Neuronal stem cell (in vitro differentiated cells): ENCODE measurements around the gene PGM1.
A peak's percentile ranks its signal among the peaks of the same experiment; 100 is the strongest.

Experiments
- DNase-seq: peaks from one replicate; pipeline ENCODE4 v3.0.0-alpha.2; 2013; ENCODE audit warnings: low spot score
- H2AFZ ChIP-seq: one replicate; pipeline ENCODE4 v1.6.1; 2013; ENCODE audit warnings: mild to moderate bottlenecking, low read length, inconsistent platforms
- H2AK5ac ChIP-seq: 2 replicates; pipeline ENCODE4 v1.6.1; 2013; ENCODE audit warnings: low read depth, mild to moderate bottlenecking, inconsistent platforms, low read length, moderate library complexity, mixed read lengths
- H2BK120ac ChIP-seq: 2 replicates; pipeline ENCODE4 v1.6.1; 2013; ENCODE audit warnings: low read depth, mild to moderate bottlenecking, inconsistent platforms, low read length, moderate library complexity, mixed read lengths
- H2BK12ac ChIP-seq: one replicate; pipeline ENCODE4 v1.6.1; 2013; ENCODE audit warnings: low read length, inconsistent platforms
- H2BK15ac ChIP-seq: 2 replicates; pipeline ENCODE4 v1.6.1; 2013; ENCODE audit warnings: mild to moderate bottlenecking, low read length, inconsistent platforms, mixed read lengths
- H2BK5ac ChIP-seq: one replicate; pipeline ENCODE4 v1.6.1; 2013; ENCODE audit warnings: inconsistent platforms, mild to moderate bottlenecking, low read length, moderate library complexity
- H3K14ac ChIP-seq: one replicate; pipeline ENCODE4 v1.6.1; 2013; ENCODE audit warnings: low read length, inconsistent platforms
- H3K18ac ChIP-seq: 2 replicates; pipeline ENCODE4 v1.6.1; 2013; ENCODE audit warnings: low read length, inconsistent platforms
- H3K23ac ChIP-seq: 2 replicates; pipeline ENCODE4 v1.6.1; 2013; ENCODE audit warnings: low read depth, mild to moderate bottlenecking, mixed read lengths, low read length, inconsistent platforms; ENCODE audit not compliant: poor library complexity
- H3K27ac ChIP-seq: replicated peaks from 3 replicates; pipeline ENCODE4 v1.5.1; 2013; ENCODE audit warnings: low read length, inconsistent platforms
- H3K27me3 ChIP-seq, 3 experiments: 2 replicates each; pipeline ENCODE4 v1.6.1; 2013; ENCODE audit warnings: low read length in 3 of 3, mild to moderate bottlenecking in 2 of 3, inconsistent platforms in 1 of 3, low read depth in 1 of 3, mixed read lengths in 1 of 3, moderate library complexity in 1 of 3; ENCODE audit not compliant: control insufficient read depth in 3 of 3, insufficient read depth in 3 of 3
- H3K36me3 ChIP-seq, 2 donors: replicated peaks in 1 of 2; 2 replicates each; pipeline ENCODE4 v1.6.1; 2013; ENCODE audit warnings: low read length in 2 of 2; ENCODE audit not compliant: control insufficient read depth in 2 of 2, insufficient read depth in 2 of 2
- H3K4ac ChIP-seq: 2 replicates; pipeline ENCODE4 v1.6.1; 2013; ENCODE audit warnings: inconsistent platforms, mild to moderate bottlenecking, low read length, moderate library complexity
- H3K4me1 ChIP-seq, 2 donors: 1 replicate in 1 of 2; 2 replicates in 1 of 2; pipeline ENCODE4 v1.6.1; 2013; ENCODE audit warnings: low read length in 2 of 2, low read depth in 1 of 2; ENCODE audit not compliant: control insufficient read depth in 2 of 2, insufficient read depth in 1 of 2
- H3K4me2 ChIP-seq: one replicate; pipeline ENCODE4 v1.6.1; 2013; ENCODE audit warnings: mild to moderate bottlenecking, low read length, inconsistent platforms; ENCODE audit not compliant: insufficient read depth, poor library complexity, severe bottlenecking
- H3K4me3 ChIP-seq, 2 donors: 2 replicates each; pipeline ENCODE4 v1.5.1; 2013; ENCODE audit warnings: low read length in 2 of 2, mild to moderate bottlenecking in 2 of 2, inconsistent platforms in 1 of 2, moderate library complexity in 1 of 2
- H3K79me1 ChIP-seq: one replicate; pipeline ENCODE4 v1.6.1; 2013; ENCODE audit warnings: low read depth, mild to moderate bottlenecking, inconsistent platforms, low read length, moderate library complexity
- H3K9ac ChIP-seq: one replicate; pipeline ENCODE4 v1.6.1; 2013; ENCODE audit warnings: mild to moderate bottlenecking, low read depth, low read length, inconsistent platforms; ENCODE audit not compliant: poor library complexity
- H3K9me3 ChIP-seq, 2 donors: replicated peaks in 1 of 2; 2 replicates each; pipeline versions ENCODE3 to v1.6.1; 2013; ENCODE audit warnings: low read length in 2 of 2, mild to moderate bottlenecking in 2 of 2, inconsistent platforms in 1 of 2, low read depth in 1 of 2, mixed read lengths in 1 of 2, moderate library complexity in 1 of 2; ENCODE audit not compliant: control insufficient read depth in 2 of 2, insufficient read depth in 1 of 2
- H4K8ac ChIP-seq: one replicate; pipeline ENCODE4 v1.6.1; 2013; ENCODE audit warnings: low read depth, mild to moderate bottlenecking, inconsistent platforms, low read length, moderate library complexity
- H4K91ac ChIP-seq: one replicate; pipeline ENCODE4 v1.6.1; 2013; ENCODE audit warnings: low read length, low read depth, mild to moderate bottlenecking, inconsistent platforms; ENCODE audit not compliant: poor library complexity
- WGBS, 2 donors: extraction: QIAGEN DNeasy Blood & Tissue Kit; methylation state at CpG; one replicate each; pipeline ENCODE4 v1.1.7; 2013; ENCODE audit warnings: missing lambda C conversion rate in 2 of 2, mixed read lengths in 1 of 2; ENCODE audit not compliant: insufficient read length in 2 of 2, insufficient replicate concordance in 1 of 2; ENCODE audit errors: extremely low coverage in 2 of 2; 5-methylcytosine and 5-hydroxymethylcytosine counted together

The PGM1 gene

GRCh38 chr1:63683759-63684158 lies 90.5 kb downstream of the PGM1 start:
- H3K14ac ChIP-seq, result no peak overlapping the region
- no peak overlapping the region for H4K8ac ChIP-seq
- DNase-seq, result no peak
- WGBS, 2 donors, result no CpG with 5 or more reads among the region's 3 CpGs
- no peak overlapping the region for H3K23ac ChIP-seq
- no peaks in the 10 kb centered on the region for H3K4me1 ChIP-seq
- H2AK5ac ChIP-seq, result no peak overlapping the region
- H2BK120ac ChIP-seq, result no peak overlapping the region
- H4K91ac ChIP-seq, result no peak overlapping the region
- no peaks in the 10 kb centered on the region for H3K27me3 ChIP-seq
- no peak overlapping the region for H3K18ac ChIP-seq
- no peak overlapping the region for H3K9ac ChIP-seq
- H2BK5ac ChIP-seq, result no peak overlapping the region
- no peak overlapping the region for H2BK12ac ChIP-seq
- H3K79me1 ChIP-seq, result no peaks in the 10 kb centered on the region
- no peaks in the 10 kb centered on the region for H3K9me3 ChIP-seq
- H2AFZ ChIP-seq, result no peak overlapping the region
- H3K4me2 ChIP-seq, result no peak overlapping the region
- no peak overlapping the region for H3K4me3 ChIP-seq
- H3K36me3 ChIP-seq, result no peaks in the 10 kb centered on the region
- H3K27ac ChIP-seq, result no peak overlapping the region
- H2BK15ac ChIP-seq, result no peak overlapping the region
- H3K4ac ChIP-seq, result no peak overlapping the region

GRCh38 chr1:63686696-63687095 lies 93.5 kb downstream of the PGM1 start:
- Histone ChIP-seq H3K79me1 (no peaks in the 10 kb centered on the region), H3K14ac (no peak overlapping the region), H3K4me2 (no peak overlapping the region), H3K4me3 (no peak overlapping the region), H3K23ac (no peak overlapping the region), H2AFZ (no peak overlapping the region), H3K18ac (no peak overlapping the region), H3K36me3 (no peaks in the 10 kb centered on the region), H4K91ac (no peak overlapping the region), H2BK12ac (no peak overlapping the region), H3K4ac (no peak overlapping the region), H2BK15ac (no peak overlapping the region), H2BK5ac (no peak overlapping the region), H3K9ac (peak overlapping the region; percentile 0), H3K9me3 (no peaks in the 10 kb centered on the region), H4K8ac (no peak overlapping the region), H3K4me1 (no peaks in the 10 kb centered on the region), H3K27ac (no peak overlapping the region), H3K27me3 (peaks cover 0 to 7% (median 0%) of the 10 kb centered on the region in 3 experiments), H2BK120ac (no peak overlapping the region), H2AK5ac (no peak overlapping the region)
- no peak for DNase-seq
- WGBS, 2 donors, result 100% methylated on average over 1 of the region's 1 CpG; no CpG with 5 or more reads in 1 of the 2 donors

GRCh38 chr1:63688302-63688890 lies 95.2 kb downstream of the PGM1 start:
- no peak overlapping the region for H2BK5ac ChIP-seq
- no peak overlapping the region for H2BK12ac ChIP-seq
- peaks cover 0 to 7% (median 0%) of the 10 kb centered on the region in 3 experiments for H3K27me3 ChIP-seq
- no peaks in the 10 kb centered on the region for H3K36me3 ChIP-seq
- H2AK5ac ChIP-seq, result no peak overlapping the region
- peak overlapping the region; percentile 75 for H3K23ac ChIP-seq
- DNase-seq, result no peak
- H4K91ac ChIP-seq, result no peak overlapping the region
- no peak overlapping the region for H3K4ac ChIP-seq
- H3K27ac ChIP-seq, result no peak overlapping the region
- no peak overlapping the region for H3K9ac ChIP-seq
- no peak overlapping the region for H3K14ac ChIP-seq
- no peak overlapping the region for H3K4me3 ChIP-seq
- H2BK120ac ChIP-seq, result no peak overlapping the region
- WGBS, 2 donors, result no CpG with 5 or more reads among the region's 6 CpGs
- no peaks in the 10 kb centered on the region for H3K9me3 ChIP-seq
- no peaks in the 10 kb centered on the region for H3K4me1 ChIP-seq
- H4K8ac ChIP-seq, result no peak overlapping the region
- H2AFZ ChIP-seq, result no peak overlapping the region
- H3K18ac ChIP-seq, result no peak overlapping the region
- peak overlapping the region; percentile 55 for H2BK15ac ChIP-seq
- H3K4me2 ChIP-seq, result no peak overlapping the region
- H3K79me1 ChIP-seq, result no peaks in the 10 kb centered on the region

GRCh38 chr1:63690966-63691700 lies 97.9 kb downstream of the PGM1 start:
- Histone ChIP-seq H4K8ac (no peak overlapping the region), H3K79me1 (no peaks in the 10 kb centered on the region), H2AFZ (no peak overlapping the region), H4K91ac (no peak overlapping the region), H3K9me3 (no peaks in the 10 kb centered on the region), H3K27ac (no peak overlapping the region), H3K9ac (no peak overlapping the region), H3K4me2 (no peak overlapping the region), H3K4me1 (no peaks in the 10 kb centered on the region), H2BK120ac (no peak overlapping the region), H3K14ac (no peak overlapping the region), H3K27me3 (peaks cover 0 to 17% (median 0%) of the 10 kb centered on the region in 3 experiments), H3K4me3 (no peak overlapping the region), H3K36me3 (no peaks in the 10 kb centered on the region), H3K4ac (no peak overlapping the region), H3K23ac (no peak overlapping the region), H2BK12ac (no peak overlapping the region), H2BK15ac (no peak overlapping the region), H2AK5ac (no peak overlapping the region), H2BK5ac (no peak overlapping the region), H3K18ac (no peak overlapping the region)
- DNase-seq, result no peak
- no CpG with 5 or more reads among the region's 6 CpGs for WGBS, 2 donors
